HG02678 (cell line): ENCODE measurements around the gene CALR.
"Not testable (repeated sequence)": the region's sequence is repeated elsewhere in the genome, so short reads cannot be mapped to it uniquely, and the experiment has no call there.

Experiments
- ATAC-seq: cut with Tn5 transposase; IDR thresholded peaks from one replicate; pipeline ENCODE4 v1.9.1; 2021; ENCODE audit warnings: mild to moderate bottlenecking, moderate library complexity; ENCODE audit not compliant: unreplicated experiment

The CALR gene

DNA sequence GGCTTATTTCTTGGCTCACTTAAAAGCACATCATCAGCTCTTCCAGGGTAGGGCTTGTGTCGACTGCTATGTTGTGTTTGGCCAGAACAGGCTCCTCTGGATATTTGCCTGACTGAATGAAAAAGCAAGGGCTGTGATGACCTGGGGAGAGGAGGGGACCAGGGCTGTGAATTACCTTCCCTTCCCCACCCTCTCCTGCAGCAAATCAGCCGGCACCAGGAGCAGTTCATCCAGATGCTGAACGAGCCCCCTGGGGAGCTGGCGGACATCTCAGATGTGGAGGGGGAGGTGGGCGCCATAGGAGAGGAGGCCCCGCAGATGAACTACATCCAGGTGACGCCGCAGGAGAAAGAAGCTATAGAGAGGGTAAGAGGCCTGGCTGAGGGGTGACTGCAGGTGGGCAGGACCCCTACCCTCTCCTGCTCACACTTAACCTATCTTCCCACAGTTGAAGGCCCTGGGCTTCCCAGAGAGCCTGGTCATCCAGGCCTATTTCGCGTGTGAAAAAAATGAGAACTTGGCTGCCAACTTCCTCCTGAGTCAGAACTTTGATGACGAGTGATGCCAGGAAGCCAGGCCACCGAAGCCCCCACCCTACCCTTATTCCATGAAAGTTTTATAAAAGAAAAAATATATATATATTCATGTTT, 14.2 kb downstream of the CALR start:
- ATAC-seq, result no peak

DNA sequence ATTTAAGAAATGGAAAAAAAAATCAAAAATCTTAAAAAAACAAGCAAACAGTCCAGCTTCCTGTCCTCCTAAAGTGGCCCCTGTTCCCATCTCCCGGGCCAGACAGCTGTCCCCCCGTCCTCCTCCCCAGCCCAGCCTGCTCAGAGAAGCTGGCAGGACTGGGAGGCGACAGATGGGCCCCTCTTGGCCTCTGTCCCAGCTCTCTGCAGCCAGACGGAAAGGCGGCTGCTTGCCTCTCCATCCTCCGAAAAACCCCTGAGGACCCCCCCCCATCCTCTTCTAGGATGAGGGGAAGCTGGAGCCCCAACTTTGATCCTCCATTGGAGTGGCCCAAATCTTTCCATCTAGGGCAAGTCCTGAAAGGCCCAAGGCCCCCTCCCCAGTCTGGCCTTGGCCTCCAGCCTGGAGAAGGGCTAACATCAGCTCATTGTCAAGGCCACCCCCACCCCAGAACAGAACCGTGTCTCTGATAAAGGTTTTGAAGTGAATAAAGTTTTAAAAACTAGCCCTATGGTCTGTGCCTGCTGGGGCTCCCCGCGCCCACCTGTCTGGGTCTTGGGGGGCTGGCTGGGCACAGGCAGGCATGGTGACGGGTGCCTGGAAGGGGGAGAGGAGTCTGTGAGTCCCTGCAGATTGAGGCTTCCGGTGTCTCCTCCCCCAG, 14.9 kb downstream of the CALR start:
- ATAC-seq, result no peak

DNA sequence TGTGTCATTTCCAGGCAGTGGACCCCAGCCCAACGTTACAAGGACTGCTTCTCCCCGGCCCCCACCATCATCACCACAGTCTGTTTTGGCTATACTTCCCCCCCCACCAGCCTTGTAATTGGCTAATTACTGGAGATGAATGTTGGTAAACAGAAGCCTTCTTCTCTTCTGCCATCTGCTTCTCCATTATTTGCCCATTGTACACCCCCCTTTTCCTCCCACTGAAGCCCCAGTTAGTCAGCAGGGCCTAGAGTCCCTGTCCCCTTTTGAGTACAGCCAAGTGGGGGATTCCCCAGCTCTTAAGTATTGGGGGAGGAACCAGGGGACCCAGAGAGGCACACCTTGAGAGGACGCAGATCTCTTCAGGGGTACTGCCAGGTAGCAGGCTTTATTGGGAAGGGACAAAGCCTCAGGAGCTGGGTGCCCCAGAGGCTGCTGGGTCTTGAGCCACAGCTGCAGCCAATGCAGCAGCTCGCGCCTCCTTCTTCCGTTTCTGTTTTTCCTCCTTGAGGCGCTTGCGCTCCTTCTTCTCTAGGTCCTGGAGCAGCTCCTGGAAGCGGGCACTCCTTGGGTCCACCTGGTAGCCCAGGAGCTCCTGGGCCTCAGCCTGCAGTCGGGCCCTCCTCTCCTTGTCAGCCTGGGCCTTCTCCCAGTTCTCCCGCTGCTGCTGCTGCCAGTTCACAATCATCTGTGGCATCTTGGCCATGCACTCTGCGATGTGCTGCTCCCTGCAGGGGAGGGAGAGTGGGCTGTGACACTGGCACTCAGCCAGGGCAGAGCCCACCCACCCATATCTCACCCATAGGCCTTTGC, 15.6 kb downstream of the CALR start:
- ATAC-seq, result no peak

DNA sequence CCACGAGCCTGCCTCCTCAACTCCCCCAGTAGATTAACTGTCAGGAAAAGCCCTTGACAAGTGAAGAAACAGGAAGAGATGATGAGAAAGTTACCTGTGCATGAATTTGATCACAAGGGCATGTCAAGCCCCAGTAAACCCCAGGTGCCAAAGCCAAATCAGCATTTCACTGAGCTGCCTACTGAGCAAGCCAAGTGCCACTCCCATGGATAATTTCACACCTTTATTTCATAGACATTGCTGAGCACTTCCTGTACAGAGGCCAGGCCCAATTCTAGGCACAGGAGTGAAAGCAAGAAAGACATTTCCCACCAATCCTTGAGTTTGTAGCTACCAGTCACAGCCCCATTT, 16.2 kb downstream of the CALR start:
- no peak for ATAC-seq

DNA sequence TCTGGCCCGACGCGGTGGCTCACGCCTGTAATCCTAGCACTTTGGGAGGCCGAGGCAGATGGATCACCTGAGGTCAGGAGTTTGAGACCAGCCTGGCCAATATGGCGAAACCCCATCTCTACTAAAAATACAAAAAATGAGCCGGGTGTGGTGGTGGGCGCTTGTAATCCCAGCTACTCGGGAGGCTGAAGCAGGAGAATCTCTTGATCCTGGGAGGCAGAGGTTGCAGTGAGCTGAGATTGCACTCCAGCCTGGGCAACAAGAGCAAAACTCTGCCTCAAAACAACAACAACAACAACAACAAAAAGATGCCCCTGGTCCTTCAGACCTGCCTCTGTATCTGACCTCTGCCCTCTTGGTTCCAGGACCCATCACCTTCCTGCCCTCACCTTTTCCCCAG, 17.2 kb downstream of the CALR start:
- ATAC-seq, result not testable (repeated sequence)

DNA sequence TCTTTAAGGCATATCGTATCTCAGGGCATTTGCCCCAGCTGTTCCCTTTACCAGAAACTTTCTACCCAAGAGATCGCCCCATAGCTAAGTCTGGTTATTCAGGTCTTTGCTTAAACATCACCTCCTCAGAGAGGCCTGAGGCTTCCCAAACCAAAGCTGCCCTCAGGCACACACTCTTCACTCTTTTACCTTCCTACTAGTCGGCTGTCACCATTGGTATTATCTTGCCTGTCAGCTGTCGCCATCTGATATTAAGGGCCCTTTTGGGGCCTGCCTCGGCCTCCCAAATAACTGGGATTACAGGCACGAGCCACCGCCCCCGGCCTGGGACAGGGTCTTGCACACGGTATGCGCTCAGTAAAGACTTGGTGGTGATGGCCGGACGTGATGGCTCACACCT, 17.6 kb downstream of the CALR start:
- ATAC-seq, result no peak

DNA sequence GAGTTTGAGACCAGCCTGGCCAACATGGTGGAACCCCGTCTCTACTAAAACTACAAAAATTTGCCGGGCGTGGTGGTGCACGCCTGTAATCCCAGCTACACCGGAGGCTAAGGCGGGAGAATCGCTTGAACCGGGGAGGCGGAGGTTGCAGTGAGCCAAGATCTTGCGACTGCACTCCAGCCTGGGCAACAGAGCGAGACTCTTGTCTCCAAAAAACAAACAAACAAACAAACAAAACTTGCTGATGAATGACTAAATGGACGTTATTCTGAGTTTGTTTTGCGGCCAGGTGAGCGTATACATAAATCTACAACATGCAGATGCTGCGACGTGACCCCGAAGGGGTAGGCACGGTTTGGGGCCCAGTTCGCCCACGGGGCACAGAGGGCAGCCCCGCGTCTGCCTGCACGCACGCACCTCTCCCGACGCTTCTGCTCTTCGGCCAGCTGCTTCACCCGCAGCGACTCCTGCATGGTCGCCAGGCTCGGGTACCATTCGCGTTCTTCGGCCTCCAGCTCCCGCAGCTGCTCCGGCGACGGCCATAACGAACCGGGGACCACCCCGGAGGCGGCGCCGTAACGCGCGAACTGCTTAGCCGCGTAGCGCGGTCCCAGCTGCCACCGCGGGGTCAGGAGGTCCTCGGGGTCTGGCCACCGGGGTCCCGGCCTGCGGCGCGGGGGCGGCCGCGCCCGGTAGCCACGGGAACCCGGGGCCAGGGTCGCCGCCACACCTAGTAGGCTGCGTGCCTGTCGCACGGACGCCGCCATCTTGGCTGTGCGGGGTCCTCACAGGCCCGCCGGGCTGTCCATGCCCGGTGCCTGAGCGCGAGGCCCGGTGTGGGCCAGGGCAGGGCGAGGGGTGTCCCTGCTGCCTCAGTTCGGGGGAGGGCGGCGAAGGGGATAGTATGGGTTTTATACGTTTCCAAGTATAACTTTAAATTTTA, 18.3 kb downstream of the CALR start, which contains the start of gene GADD45GIP1:
Gene GADD45GIP1 (minus strand): TSS at position 778 of the 943 bp plus-strand sequence. CDS start 11 bp downstream, at position 767.
- ATAC-seq, result peak; percentile 83

DNA sequence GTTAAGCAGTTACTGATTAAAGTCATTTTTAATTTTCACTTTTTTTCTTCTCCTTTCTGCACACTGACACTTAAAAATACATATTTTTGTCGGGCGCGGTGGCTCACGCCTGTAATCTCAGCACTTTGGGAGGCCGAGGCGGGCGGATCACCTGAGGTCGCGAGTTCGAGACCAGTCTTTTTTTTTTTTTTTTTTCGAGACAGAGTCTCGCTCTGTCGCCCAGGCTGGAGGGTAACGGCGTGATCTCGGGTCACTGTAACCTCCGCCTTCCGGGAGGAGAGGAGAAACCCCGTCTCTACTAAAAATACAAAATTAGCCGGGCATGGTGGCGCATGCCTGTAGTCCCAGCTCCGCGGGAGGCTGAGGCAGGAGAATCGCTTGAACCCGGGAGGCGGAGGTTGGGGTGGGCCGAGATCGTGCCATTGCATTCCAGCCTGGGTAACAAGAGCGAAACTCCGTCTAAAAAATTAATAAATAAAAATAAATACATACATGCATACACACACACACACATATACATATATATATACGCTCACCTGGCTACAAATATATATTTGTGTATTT, 19.1 kb downstream of the CALR start:
- ATAC-seq, result not testable (repeated sequence)

DNA sequence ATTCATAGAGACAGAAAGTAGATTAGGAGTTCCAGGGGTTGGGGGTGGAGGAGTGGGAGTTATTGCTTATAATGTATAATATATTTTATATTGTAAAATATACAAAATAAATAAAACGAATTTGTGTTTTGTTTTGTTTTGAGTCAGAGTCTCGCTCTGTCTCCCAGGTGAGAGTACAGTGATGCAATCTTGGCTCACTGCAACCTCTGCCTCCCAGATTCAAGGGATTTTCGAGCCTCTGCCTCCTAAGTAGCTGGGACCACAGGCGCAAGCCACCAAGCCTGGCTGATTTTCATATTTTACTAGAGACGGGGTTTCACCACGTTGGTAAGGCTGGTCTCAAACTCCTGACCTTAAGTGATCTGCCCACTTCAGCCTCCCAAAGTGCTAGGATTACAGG, 21.1 kb downstream of the CALR start:
- ATAC-seq, result no peak

DNA sequence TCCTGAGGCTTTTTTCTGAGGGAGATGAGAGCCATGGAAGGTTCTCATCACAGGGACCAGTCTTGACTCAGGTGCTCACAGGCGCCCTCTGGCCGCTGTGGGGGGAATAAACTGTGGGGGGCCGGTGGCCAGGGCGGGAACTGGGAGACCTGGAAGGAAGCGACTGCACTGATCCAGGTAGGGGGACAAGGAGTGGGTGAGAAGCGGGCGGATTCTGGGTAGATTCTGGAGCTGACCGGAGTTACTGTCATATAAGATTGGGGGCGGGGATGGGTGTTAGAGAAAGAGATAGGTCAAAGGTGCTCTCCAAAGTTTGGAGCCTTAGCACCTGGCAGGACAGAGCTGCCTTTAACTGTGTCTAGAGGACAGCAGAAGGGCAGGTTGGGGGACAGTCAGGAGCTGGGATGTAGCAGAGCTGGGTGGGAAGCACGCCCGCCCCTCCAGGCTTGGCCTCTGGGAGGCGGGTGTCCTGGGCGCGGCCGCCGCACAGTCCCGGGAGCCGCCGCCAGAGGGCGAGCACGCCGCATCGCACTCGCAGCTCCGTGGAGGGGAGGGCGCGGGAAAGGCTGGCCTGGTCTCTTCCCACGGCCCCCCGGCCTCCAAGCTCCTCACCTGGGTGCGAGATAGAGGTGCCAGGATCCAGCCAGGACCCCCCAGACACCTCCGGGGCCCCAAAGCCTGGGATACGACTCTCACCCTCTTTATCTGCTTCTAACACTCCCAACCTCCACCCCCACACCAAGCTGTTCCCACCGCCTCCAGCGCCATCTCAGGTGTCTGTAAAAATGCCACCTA, 26.8 kb downstream of the CALR start:
- ATAC-seq, result peak; percentile 72

DNA sequence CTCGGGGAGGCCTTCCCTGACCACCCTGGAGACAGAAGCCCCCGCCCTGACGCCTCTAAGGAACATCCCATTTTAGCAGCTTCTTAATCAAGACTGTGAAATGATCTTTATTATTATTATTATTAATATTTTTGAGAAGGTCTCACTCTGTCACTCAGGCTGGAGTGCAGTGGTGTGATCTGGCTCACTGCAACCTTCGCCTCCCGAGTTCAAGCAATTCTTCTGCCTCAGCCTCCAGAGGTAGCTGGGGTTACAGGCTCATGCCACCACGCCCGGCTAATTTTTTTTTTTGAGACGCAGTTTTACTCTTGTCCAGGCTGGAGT, 27.4 kb downstream of the CALR start:
- ATAC-seq, result no peak

DNA sequence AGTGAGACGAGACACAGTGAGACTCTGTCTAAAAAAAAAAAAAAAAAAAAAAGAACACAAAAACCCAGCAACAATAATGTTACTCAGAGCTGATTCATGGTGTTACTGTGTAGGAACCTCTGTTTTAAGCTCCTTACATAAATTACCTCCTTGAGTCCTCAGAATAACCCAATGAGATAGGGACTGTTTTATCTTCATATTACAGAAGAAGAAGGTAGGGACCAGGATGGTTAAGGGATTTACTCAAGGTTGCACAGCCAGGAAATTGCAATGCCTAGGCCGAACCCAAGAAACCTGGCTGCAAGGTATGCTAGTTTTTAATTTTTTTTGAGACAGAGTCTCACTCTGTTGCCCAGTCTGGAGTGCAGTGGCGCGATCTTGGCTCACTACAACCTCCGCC, 29.5 kb downstream of the CALR start:
- ATAC-seq, result no peak

DNA sequence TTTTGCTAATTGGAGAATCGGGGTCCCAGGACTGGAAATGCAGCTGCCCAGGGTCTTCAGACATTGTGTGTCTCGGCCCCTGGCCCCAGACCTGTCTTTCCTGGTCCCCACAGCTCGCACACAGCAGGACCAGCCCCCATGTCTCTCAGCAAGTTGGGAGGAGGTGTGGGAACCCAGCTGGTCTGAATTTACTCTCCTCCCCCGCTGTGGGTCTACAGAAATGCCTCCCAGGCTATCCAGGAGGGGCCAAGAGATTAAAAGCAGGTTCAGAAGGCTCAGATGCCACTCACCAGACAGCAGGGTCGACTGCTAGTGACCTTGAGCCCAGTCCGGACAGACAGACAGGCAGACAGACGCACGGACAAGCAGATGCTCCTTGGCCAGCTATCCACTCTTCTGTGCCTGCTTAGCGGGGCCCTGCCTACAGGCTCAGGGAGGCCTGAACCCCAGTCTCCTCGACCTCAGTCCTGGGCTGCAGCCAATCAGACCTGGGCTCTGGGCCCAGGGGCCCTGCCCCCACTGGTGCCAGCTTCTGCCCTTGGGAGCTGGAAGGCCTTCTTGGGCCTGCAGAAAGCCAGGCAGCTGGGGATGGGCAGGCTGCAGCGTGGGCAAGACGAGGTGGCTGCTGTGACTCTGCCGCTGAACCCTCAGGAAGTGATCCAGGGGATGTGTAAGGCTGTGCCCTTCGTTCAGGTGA, 31.0 kb downstream of the CALR start, which contains the start of gene DAND5:
Gene DAND5 (plus strand): TSS at position 285 of the 697 bp plus-strand sequence. CDS start 85 bp downstream, at position 370.
- ATAC-seq, result no peak

DNA sequence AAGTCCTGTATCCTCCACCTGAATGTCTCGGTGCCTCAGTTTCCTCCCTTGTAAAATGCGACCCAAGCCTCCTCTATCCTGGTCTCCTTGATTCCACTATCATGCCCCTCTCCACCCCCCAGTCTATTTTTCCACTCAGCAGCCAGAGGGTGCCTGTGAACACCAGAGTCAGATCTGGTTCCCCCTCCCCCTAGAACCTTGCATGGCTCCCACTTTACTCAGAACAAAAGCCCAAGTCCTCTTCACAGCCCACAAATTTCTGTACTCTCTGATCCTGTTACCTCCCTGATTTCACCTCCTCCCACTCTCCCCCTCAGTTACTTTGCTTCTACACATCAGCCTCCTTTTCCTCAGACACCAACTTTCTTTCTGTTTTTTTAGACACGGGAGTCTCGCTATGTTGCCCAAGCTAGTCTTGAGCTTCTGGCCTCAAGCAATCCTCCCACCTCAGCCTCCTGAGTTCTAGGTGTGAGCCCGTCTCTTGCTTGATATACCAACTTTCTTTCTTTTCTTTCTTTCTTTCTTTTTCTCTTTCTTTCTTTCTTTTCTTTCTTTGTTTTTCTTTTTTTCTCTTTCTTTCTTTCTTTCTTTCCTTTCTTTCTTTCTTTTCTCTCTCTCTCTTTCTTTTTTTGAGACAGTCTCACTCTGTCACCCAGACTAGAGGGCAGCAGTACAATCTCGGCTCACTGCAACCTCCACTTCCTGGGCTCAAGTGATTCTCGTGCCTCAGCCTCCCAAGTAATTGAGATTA, 31.8 kb downstream of the CALR start:
- no peak for ATAC-seq

DNA sequence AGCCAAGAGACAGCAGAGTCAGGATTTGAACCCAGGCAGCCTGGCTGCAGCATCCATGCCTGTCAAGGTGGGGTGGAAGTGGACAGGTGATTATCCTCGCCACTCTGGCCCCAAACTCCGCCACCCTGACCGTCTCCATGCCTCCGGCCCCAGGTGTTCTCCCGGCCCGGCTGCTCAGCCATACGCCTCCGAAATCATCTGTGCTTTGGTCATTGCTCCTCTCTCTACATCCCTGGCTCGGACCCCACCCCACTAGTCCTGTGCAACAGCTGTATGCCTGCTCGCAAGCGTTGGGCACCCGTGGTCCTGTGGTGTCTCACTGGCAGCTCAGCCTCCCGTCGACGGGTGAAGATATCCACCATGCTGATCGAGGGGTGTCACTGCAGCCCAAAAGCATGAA, 34.8 kb downstream of the CALR start:
- no peak for ATAC-seq

DNA sequence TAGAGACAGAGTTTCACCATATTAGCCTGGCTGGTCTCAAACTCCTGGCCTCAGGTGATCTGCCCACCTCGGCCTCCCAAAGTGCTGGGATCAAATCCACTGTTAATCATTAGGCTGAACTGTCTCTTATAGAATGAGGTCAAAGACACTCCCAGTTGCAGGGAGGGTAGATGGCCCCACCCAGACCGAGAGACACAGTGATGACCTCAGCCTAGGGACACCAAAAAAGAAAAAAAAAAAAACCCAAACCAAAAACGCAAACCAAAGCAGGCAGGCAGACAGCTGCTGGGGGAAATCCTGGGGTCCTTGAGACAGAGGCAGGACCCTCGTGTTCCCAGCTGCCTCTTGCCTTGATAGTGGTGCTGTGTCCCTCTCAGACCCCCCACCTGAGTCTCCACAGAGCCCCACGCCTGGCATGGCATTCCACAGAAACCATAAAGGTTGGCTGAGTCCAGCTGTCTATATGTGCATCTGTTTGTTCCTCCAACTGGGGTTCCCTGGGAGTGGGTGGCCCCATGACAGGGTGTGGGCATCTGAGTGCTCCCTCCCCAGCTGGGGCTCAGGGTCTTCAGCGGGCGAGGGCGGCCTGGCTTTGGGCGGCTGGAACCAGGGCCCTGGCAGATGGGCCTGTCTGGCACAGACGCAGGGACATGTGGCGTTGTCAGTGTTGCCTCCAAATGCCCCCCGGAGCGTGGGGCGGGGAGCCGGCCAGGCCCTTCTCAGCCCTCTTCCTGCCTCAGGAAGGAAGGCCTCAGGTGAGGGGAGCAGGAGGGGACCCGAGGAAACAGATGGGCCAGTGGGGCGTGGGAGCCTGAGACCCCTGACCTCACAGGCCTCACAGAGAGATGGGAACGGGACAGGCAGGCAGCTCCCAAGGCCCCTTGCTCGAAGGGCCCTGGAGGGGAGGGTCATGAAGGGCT, 36.2 kb downstream of the CALR start:
- ATAC-seq, result no peak

DNA sequence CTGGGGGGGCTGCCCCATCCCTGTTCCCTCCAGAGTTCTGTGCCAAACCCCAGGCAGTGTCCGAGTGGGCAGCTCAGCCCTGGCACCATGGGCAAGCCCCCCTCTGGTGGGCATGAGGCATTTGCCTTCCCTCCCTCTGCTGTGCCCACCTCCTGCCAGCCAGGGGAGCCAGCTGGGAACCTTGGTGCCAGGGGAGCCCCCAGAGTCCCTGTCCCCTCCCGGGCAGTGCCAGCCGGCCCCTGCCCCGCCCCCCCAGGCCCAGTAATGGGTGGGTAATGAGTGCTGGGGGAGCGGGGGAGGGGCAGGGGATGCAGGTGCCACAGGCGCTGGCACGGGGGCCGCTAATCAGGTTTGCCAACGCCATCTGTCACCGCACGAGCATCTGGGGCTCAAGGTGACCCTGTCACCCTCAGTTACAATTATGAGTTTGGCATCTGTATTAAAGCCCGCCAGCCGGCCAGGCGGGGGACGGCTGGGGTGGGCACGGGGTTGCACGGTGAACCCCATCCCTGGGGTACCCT, 36.9 kb downstream of the CALR start:
- no peak for ATAC-seq
